Measurements from ENCODE around the gene PSMB7.

Gene PSMB7

DNA sequence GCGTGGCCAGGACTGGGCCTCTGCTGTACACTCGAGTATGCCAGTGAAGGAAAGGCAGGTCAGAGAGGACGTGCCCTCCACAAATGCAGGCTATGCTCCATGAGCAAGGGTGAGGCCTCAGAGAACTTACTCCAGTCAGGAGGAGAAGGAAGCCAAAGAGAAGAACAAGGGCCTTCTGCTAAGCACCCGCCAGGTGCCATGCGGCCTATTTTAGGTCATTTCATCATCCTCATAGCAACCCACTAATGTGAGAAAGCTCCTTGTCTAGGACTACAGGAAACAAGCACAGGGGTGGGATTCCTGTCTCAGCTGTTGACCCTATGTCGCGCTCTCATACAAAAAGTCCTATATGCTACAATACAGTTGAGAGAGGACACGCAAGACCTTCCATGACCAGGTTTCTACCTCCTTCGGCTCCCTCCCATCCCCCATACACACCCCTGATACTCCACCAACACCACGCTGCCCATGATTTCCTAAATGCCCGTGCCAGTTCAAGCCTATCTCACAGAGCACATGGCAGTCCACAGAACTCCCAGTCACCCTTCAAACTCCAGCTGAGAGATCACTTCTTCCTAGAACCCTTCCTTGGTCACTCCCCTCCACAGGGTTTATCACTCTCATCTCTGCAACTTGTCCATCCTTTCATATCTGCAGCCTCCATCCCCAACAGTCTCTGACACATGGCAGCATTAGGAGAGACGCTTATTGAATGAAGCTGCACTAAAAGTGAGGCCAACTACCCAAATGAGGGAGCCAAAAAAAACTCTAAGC is 26.8 kb downstream of the PSMB7 start:
- peaks cover 4 to 16% (median 11%) of the 10 kb centered on the region in 5 donors for H3K36me3 ChIP-seq (ENCODE audit: control insufficient read depth in 5 of 5, insufficient read depth in 5 of 5, low read length in 5 of 5)
- no peaks in the 10 kb centered on the region for H3K9me3 ChIP-seq (ENCODE audit: control insufficient read depth in 5 of 5, low read length in 5 of 5)
- H3K4me3 ChIP-seq (ENCODE audit: low read depth in 1 of 5, low read length in 5 of 5): no peak overlapping the region
- no peak overlapping the region for H3K27ac ChIP-seq (ENCODE audit: low read depth, low read length)
- no peak overlapping the region for H3K9ac ChIP-seq (ENCODE audit: low read length in 5 of 5)
- H3K27me3 ChIP-seq (ENCODE audit: control insufficient read depth in 5 of 5, insufficient read depth in 4 of 5, low read length in 5 of 5): no peaks in the 10 kb centered on the region
- H3K4me1 ChIP-seq (ENCODE audit: control insufficient read depth in 5 of 5, insufficient read depth in 5 of 5, low read length in 5 of 5): peaks cover 0 to 27% (median 21%) of the 10 kb centered on the region in 5 donors

- H3K36me3 ChIP-seq (ENCODE audit: control insufficient read depth in 5 of 5, insufficient read depth in 5 of 5, low read length in 5 of 5): peaks cover 13 to 22% (median 16%) of the 10 kb centered on the region in 5 donors
- H3K4me3 ChIP-seq (ENCODE audit: low read depth in 1 of 5, low read length in 5 of 5): no peak overlapping the region
- no peaks in the 10 kb centered on the region for H3K27me3 ChIP-seq (ENCODE audit: control insufficient read depth in 5 of 5, insufficient read depth in 4 of 5, low read length in 5 of 5)
- H3K9me3 ChIP-seq (ENCODE audit: control insufficient read depth in 5 of 5, low read length in 5 of 5): no peaks in the 10 kb centered on the region
- no peak overlapping the region for H3K27ac ChIP-seq (ENCODE audit: low read depth, low read length)
- H3K4me1 ChIP-seq (ENCODE audit: control insufficient read depth in 5 of 5, insufficient read depth in 5 of 5, low read length in 5 of 5): peaks cover 0 to 12% (median 3%) of the 10 kb centered on the region in 5 donors
- no peak overlapping the region for H3K9ac ChIP-seq (ENCODE audit: low read length in 5 of 5)
These were observed 29.0 kb downstream of the PSMB7 start for GRCh38 chr9:124386201-124386600.

DNA sequence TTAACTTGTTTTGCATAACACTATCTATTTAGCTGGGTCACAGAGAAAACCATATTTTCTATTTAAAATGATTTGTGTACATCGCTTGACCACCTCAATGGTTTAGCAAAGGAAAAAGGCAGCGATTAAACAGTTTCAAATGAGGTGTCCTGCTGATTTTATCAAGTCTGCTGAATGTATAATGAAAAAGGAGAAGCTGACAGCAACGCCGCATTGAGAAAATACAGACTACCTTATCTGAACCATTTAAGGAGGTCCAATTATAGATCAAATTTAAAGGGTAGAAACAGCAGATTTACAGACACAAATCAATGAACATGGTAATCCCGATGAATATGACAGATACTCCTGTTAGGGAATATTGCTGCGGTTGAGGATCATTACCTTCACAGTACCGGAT is 29.6 kb downstream of the PSMB7 start:
- no peaks in the 10 kb centered on the region for H3K9me3 ChIP-seq (ENCODE audit: control insufficient read depth in 5 of 5, low read length in 5 of 5)
- H3K27me3 ChIP-seq (ENCODE audit: control insufficient read depth in 5 of 5, insufficient read depth in 4 of 5, low read length in 5 of 5): no peaks in the 10 kb centered on the region
- peaks cover 13 to 22% (median 19%) of the 10 kb centered on the region in 5 donors for H3K36me3 ChIP-seq (ENCODE audit: control insufficient read depth in 5 of 5, insufficient read depth in 5 of 5, low read length in 5 of 5)
- no peak overlapping the region for H3K4me3 ChIP-seq (ENCODE audit: low read depth in 1 of 5, low read length in 5 of 5)
- H3K9ac ChIP-seq (ENCODE audit: low read length in 5 of 5): no peak overlapping the region
- H3K27ac ChIP-seq (ENCODE audit: low read depth, low read length): no peak overlapping the region
- peaks cover 0 to 6% (median 0%) of the 10 kb centered on the region in 5 donors for H3K4me1 ChIP-seq (ENCODE audit: control insufficient read depth in 5 of 5, insufficient read depth in 5 of 5, low read length in 5 of 5)

DNA sequence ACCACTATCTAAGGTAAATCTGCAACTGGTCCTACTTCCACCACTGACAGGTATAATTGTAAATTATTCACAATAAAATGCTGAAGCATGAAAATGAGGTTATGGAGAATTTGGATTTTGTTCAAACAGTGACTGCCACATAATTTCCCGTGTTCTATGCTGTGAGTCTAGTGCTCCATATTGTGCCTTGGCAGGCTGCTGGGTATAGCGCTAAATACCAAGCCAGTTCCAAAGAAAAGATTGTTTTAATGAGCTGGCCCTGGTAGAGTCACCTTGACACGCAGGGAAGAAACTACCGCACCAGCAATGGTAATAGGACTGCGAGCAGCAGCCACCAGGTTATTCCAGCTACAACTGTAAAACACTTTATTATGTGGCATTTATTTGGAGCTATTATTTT is 30.4 kb downstream of the PSMB7 start:
- H3K4me1 ChIP-seq (ENCODE audit: control insufficient read depth in 5 of 5, insufficient read depth in 5 of 5, low read length in 5 of 5): peaks cover 0 to 5% (median 0%) of the 10 kb centered on the region in 5 donors
- no peaks in the 10 kb centered on the region for H3K27me3 ChIP-seq (ENCODE audit: control insufficient read depth in 5 of 5, insufficient read depth in 4 of 5, low read length in 5 of 5)
- peaks cover 13 to 26% (median 24%) of the 10 kb centered on the region in 5 donors for H3K36me3 ChIP-seq (ENCODE audit: control insufficient read depth in 5 of 5, insufficient read depth in 5 of 5, low read length in 5 of 5)
- H3K9ac ChIP-seq (ENCODE audit: low read length in 5 of 5): no peak overlapping the region
- no peaks in the 10 kb centered on the region for H3K9me3 ChIP-seq (ENCODE audit: control insufficient read depth in 5 of 5, low read length in 5 of 5)
- no peak overlapping the region for H3K27ac ChIP-seq (ENCODE audit: low read depth, low read length)
- no peak overlapping the region for H3K4me3 ChIP-seq (ENCODE audit: low read depth in 1 of 5, low read length in 5 of 5)

DNA sequence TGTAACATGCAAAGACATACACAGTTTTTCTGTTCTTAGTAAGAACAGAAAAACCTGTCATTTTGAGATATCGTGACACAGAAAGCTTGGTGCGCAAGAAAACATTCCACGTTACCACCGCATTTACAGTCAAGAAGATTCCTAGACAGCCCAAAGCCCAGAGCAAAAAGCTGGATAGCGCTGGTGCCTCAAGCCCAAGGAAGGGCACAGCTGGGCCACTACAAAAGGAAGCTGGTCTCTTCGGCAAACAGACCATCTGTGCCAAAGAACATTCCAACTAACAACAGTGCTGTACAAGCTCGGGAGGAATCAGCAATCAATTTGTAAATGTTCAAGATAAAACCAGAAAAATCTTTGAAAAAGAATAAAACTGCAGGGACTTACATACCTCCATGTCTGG is 31.0 kb downstream of the PSMB7 start:
- Histone ChIP-seq H3K36me3 (ENCODE audit: control insufficient read depth in 5 of 5, insufficient read depth in 5 of 5, low read length in 5 of 5) (peaks cover 13 to 31% (median 31%) of the 10 kb centered on the region in 5 donors), H3K27ac (ENCODE audit: low read depth, low read length) (no peak overlapping the region), H3K9me3 (ENCODE audit: control insufficient read depth in 5 of 5, low read length in 5 of 5) (no peaks in the 10 kb centered on the region), H3K9ac (ENCODE audit: low read length in 5 of 5) (no peak overlapping the region), H3K27me3 (ENCODE audit: control insufficient read depth in 5 of 5, insufficient read depth in 4 of 5, low read length in 5 of 5) (no peaks in the 10 kb centered on the region), H3K4me1 (ENCODE audit: control insufficient read depth in 5 of 5, insufficient read depth in 5 of 5, low read length in 5 of 5) (peaks cover 0 to 5% (median 0%) of the 10 kb centered on the region in 5 donors), H3K4me3 (ENCODE audit: low read depth in 1 of 5, low read length in 5 of 5) (no peak overlapping the region)

- Histone ChIP-seq H3K27ac (ENCODE audit: low read depth, low read length) (no peak overlapping the region), H3K36me3 (ENCODE audit: control insufficient read depth in 5 of 5, insufficient read depth in 5 of 5, low read length in 5 of 5) (peaks cover 13 to 37% (median 31%) of the 10 kb centered on the region in 5 donors)
These were observed 33.9 kb downstream of the PSMB7 start for GRCh38 chr9:124381170-124381945.

GRCh38 chr9:124377551-124378406 is 37.5 kb downstream of the PSMB7 start:
- no peaks in the 10 kb centered on the region for H3K27me3 ChIP-seq (ENCODE audit: control insufficient read depth in 5 of 5, insufficient read depth in 4 of 5, low read length in 5 of 5)
- H3K27ac ChIP-seq (ENCODE audit: low read depth, low read length): no peak overlapping the region
- no peak overlapping the region for H3K4me3 ChIP-seq (ENCODE audit: low read depth in 1 of 5, low read length in 5 of 5)
- H3K9ac ChIP-seq (ENCODE audit: low read length in 5 of 5): no peak overlapping the region
- no peaks in the 10 kb centered on the region for H3K9me3 ChIP-seq (ENCODE audit: control insufficient read depth in 5 of 5, low read length in 5 of 5)
- peaks cover 0 to 22% (median 9%) of the 10 kb centered on the region in 5 donors for H3K4me1 ChIP-seq (ENCODE audit: control insufficient read depth in 5 of 5, insufficient read depth in 5 of 5, low read length in 5 of 5)
- peaks cover 1 to 25% (median 15%) of the 10 kb centered on the region in 5 donors for H3K36me3 ChIP-seq (ENCODE audit: control insufficient read depth in 5 of 5, insufficient read depth in 5 of 5, low read length in 5 of 5)

More at GRCh38 chr9:124381170-124381945, 33.9 kb downstream of the PSMB7 start:
- H3K9me3 ChIP-seq (ENCODE audit: control insufficient read depth in 5 of 5, low read length in 5 of 5): no peaks in the 10 kb centered on the region
- no peaks in the 10 kb centered on the region for H3K27me3 ChIP-seq (ENCODE audit: control insufficient read depth in 5 of 5, insufficient read depth in 4 of 5, low read length in 5 of 5)
- H3K4me3 ChIP-seq (ENCODE audit: low read depth in 1 of 5, low read length in 5 of 5): no peak overlapping the region
- H3K4me1 ChIP-seq (ENCODE audit: control insufficient read depth in 5 of 5, insufficient read depth in 5 of 5, low read length in 5 of 5): peaks cover 0 to 21% (median 9%) of the 10 kb centered on the region in 5 donors
- no peak overlapping the region for H3K9ac ChIP-seq (ENCODE audit: low read length in 5 of 5)

GRCh38 chr9:124376329-124376728 is 38.9 kb downstream of the PSMB7 start:
- no peaks in the 10 kb centered on the region for H3K27me3 ChIP-seq (ENCODE audit: control insufficient read depth in 5 of 5, insufficient read depth in 4 of 5, low read length in 5 of 5)
- no peak overlapping the region for H3K9ac ChIP-seq (ENCODE audit: low read length in 5 of 5)
- peaks cover 0 to 22% (median 9%) of the 10 kb centered on the region in 5 donors for H3K4me1 ChIP-seq (ENCODE audit: control insufficient read depth in 5 of 5, insufficient read depth in 5 of 5, low read length in 5 of 5)
- peaks cover 0 to 25% (median 12%) of the 10 kb centered on the region in 5 donors for H3K36me3 ChIP-seq (ENCODE audit: control insufficient read depth in 5 of 5, insufficient read depth in 5 of 5, low read length in 5 of 5)
- no peaks in the 10 kb centered on the region for H3K9me3 ChIP-seq (ENCODE audit: control insufficient read depth in 5 of 5, low read length in 5 of 5)
- no peak overlapping the region for H3K4me3 ChIP-seq (ENCODE audit: low read depth in 1 of 5, low read length in 5 of 5)
- no peak overlapping the region for H3K27ac ChIP-seq (ENCODE audit: low read depth, low read length)

GRCh38 chr9:124375726-124376125 is 39.5 kb downstream of the PSMB7 start:
- no peak overlapping the region for H3K9ac ChIP-seq (ENCODE audit: low read length in 5 of 5)
- no peaks in the 10 kb centered on the region for H3K27me3 ChIP-seq (ENCODE audit: control insufficient read depth in 5 of 5, insufficient read depth in 4 of 5, low read length in 5 of 5)
- peaks cover 0 to 23% (median 10%) of the 10 kb centered on the region in 5 donors for H3K36me3 ChIP-seq (ENCODE audit: control insufficient read depth in 5 of 5, insufficient read depth in 5 of 5, low read length in 5 of 5)
- peaks cover 0 to 22% (median 9%) of the 10 kb centered on the region in 5 donors for H3K4me1 ChIP-seq (ENCODE audit: control insufficient read depth in 5 of 5, insufficient read depth in 5 of 5, low read length in 5 of 5)
- H3K27ac ChIP-seq (ENCODE audit: low read depth, low read length): no peak overlapping the region
- no peaks in the 10 kb centered on the region for H3K9me3 ChIP-seq (ENCODE audit: control insufficient read depth in 5 of 5, low read length in 5 of 5)
- H3K4me3 ChIP-seq (ENCODE audit: low read depth in 1 of 5, low read length in 5 of 5): no peak overlapping the region

Measured in subcutaneous abdominal adipose tissue (tissue), 5 donors.